GM18907 (cell line): ENCODE data around the gene HOXA7.

ENCODE experiments used
- ATAC-seq: cut with Tn5 transposase; IDR thresholded peaks from one replicate; pipeline ENCODE4 v1.9.1; 2021; ENCODE audit warnings: mild to moderate bottlenecking, moderate library complexity; ENCODE audit not compliant: unreplicated experiment

Gene HOXA7

GRCh38 chr7:27149842-27150567, 6.5 kb downstream of the HOXA7 start:
- ATAC-seq, result no peak

- no peak for ATAC-seq
Observed at GRCh38 chr7:27148756-27149641, 7.5 kb downstream of the HOXA7 start.

GRCh38 chr7:27148031-27148755, 8.3 kb downstream of the HOXA7 start:
- ATAC-seq, result no peak

GRCh38 chr7:27147199-27148030, 9.1 kb downstream of the HOXA7 start, which contains the start of gene HOXA6:
TSS of gene HOXA6 (minus strand) at chr7:27147774. CDS start at chr7:27147749, 25 bp downstream.
- ATAC-seq, result no peak

- ATAC-seq, result no peak
Observed at GRCh38 chr7:27146491-27147198, 9.8 kb downstream of the HOXA7 start.

- no peak for ATAC-seq
Observed at GRCh38 chr7:27145914-27146412, 10.5 kb downstream of the HOXA7 start.

- ATAC-seq, result no peak
Observed at GRCh38 chr7:27145165-27145913, 11.1 kb downstream of the HOXA7 start.

GRCh38 chr7:27144781-27145164, 11.7 kb downstream of the HOXA7 start:
- no peak for ATAC-seq

GRCh38 chr7:27143950-27144780, 12.3 kb downstream of the HOXA7 start:
- no peak for ATAC-seq

GRCh38 chr7:27143023-27143949, 13.2 kb downstream of the HOXA7 start, which contains the start of gene HOXA5:
TSS of gene HOXA5 (minus strand) at chr7:27143681. CDS start at chr7:27143607, 74 bp downstream.
- ATAC-seq, result no peak

- no peak for ATAC-seq
Observed at GRCh38 chr7:27142580-27143022, 13.9 kb downstream of the HOXA7 start.

GRCh38 chr7:27141923-27142579, 14.4 kb downstream of the HOXA7 start:
- ATAC-seq, result no peak

- ATAC-seq, result no peak
Observed at GRCh38 chr7:27141137-27141922, 15.1 kb downstream of the HOXA7 start.

- ATAC-seq, result no peak
Observed at GRCh38 chr7:27140126-27140857, 16.2 kb downstream of the HOXA7 start.
